K562 (cell line): ENCODE measurements around the gene EZH2. TPM values are rescaled to one million over a fixed set of nuclear protein-coding genes. Genes with fewer than 3 reads are reported as not detected.

Experiments
- ATF1 ChIP-seq, 2 experiments: fragments of 450-650 bp in 1 of 2; IDR thresholded peaks; 2 replicates each; pipeline ENCODE4 v1.6.1; 2016; ENCODE audit warnings: missing compliant biosample characterization in 1 of 2, missing genetic modification characterization in 1 of 2
- EP400 ChIP-seq: fragments of 450-650 bp; IDR thresholded peaks from 2 replicates; pipeline ENCODE4 v1.6.1; 2017; ENCODE audit warnings: antibody characterized with exemption, mild to moderate bottlenecking, moderate library complexity
- HDAC8 ChIP-seq: fragments of 450-650 bp; IDR thresholded peaks from 2 replicates; pipeline ENCODE4 v1.6.1; 2016; ENCODE audit warnings: mild to moderate bottlenecking, missing genetic modification characterization, moderate library complexity, missing compliant biosample characterization
- HNRNPLL ChIP-seq: fragments of 200-400 bp; formaldehyde crosslinking; IDR thresholded peaks from 2 replicates; pipeline ENCODE4 v1.6.1; 2017; ENCODE audit warnings: low read length, low read depth, mild to moderate bottlenecking; ENCODE audit not compliant: poor library complexity, severe bottlenecking
- IRF9 ChIP-seq: fragments of 450-650 bp; IDR thresholded peaks from 2 replicates; pipeline ENCODE4 v1.6.1; 2016; ENCODE audit warnings: missing biosample characterization, missing genetic modification characterization
- KDM2B ChIP-seq: fragments of 250-450 bp; sonication (Bioruptor Pico); IDR thresholded peaks from 2 replicates; pipeline ENCODE4 v1.8.0; 2021; ENCODE audit warnings: mild to moderate bottlenecking, moderate library complexity
- MECOM ChIP-seq: fragments of 250-450 bp; sonication (Bioruptor Pico); IDR thresholded peaks from 2 replicates; pipeline ENCODE4 v1.8.0; 2022; ENCODE audit warnings: inconsistent platforms
- MEIS2 ChIP-seq: fragments of 450-650 bp; IDR thresholded peaks from 2 replicates; pipeline ENCODE4 v1.6.1; 2014; ENCODE audit warnings: mild to moderate bottlenecking; ENCODE audit not compliant: partially characterized antibody
- NCOA1 ChIP-seq: fragments of 450-650 bp; IDR thresholded peaks from 2 replicates; pipeline ENCODE4 v1.6.1; 2016; ENCODE audit warnings: low read depth
- PCBP1 ChIP-seq: fragments of 200-400 bp; formaldehyde crosslinking; IDR thresholded peaks from 2 replicates; pipeline ENCODE4 v1.6.1; 2018; ENCODE audit warnings: mild to moderate bottlenecking, low read depth, low read length; ENCODE audit not compliant: poor library complexity, severe bottlenecking
- PHF21A ChIP-seq: fragments of 450-650 bp; IDR thresholded peaks from 2 replicates; pipeline ENCODE4 v1.6.1; 2017; ENCODE audit warnings: low read depth, borderline replicate concordance
- PTBP1 ChIP-seq: fragments of 200-400 bp; formaldehyde crosslinking; IDR thresholded peaks from 2 replicates; pipeline ENCODE4 v1.6.1; 2017; ENCODE audit warnings: low read depth, low read length
- RB1 ChIP-seq: fragments of 450-650 bp; IDR thresholded peaks from 2 replicates; pipeline ENCODE4 v1.6.1; 2017; ENCODE audit warnings: low read depth, mild to moderate bottlenecking
- RBM22 ChIP-seq: fragments of 200-400 bp; formaldehyde crosslinking; IDR thresholded peaks from 2 replicates; pipeline ENCODE4 v1.6.1; 2018; ENCODE audit warnings: low read length, low read depth; ENCODE audit not compliant: poor library complexity, severe bottlenecking
- SMAD2 ChIP-seq: fragments of 150-350 bp; IDR thresholded peaks from 2 replicates; pipeline ENCODE4 v1.6.1; 2014; ENCODE audit warnings: low read depth, mild to moderate bottlenecking, low read length
- SMARCB1 ChIP-seq: IDR thresholded peaks from 2 replicates; pipeline ENCODE4 v1.6.1; 2011; ENCODE audit warnings: improper control_type of control experiment, low read depth; ENCODE audit not compliant: insufficient read length
- TCF7 ChIP-seq: sonication (generic); IDR thresholded peaks from 2 replicates; pipeline ENCODE4 v1.6.1; 2016; ENCODE audit warnings: antibody characterized with exemption, borderline replicate concordance
- TRIM24 ChIP-seq, 2 experiments: fragments of 450-650 bp; IDR thresholded peaks; 2 replicates each; pipeline ENCODE4 v1.6.1; 2016
- TSC22D4 ChIP-seq: fragments of 450-650 bp; IDR thresholded peaks from 2 replicates; pipeline ENCODE4 v1.6.1; 2016; ENCODE audit warnings: missing genetic modification characterization, missing biosample characterization, control low read depth
- ZC3H4 ChIP-seq: sonication (generic); formaldehyde crosslinking; IDR thresholded peaks from 2 replicates; pipeline ENCODE4 v1.9.0; 2021; ENCODE audit warnings: missing genetic modification reagents, borderline replicate concordance
- ZNF184 ChIP-seq: sonication (generic); formaldehyde crosslinking; IDR thresholded peaks from 2 replicates; pipeline ENCODE4 v1.5.0; 2020; ENCODE audit warnings: missing genetic modification reagents
- ZNF277 ChIP-seq: fragments of 250-450 bp; sonication (Bioruptor Pico); IDR thresholded peaks from 2 replicates; pipeline ENCODE4 v1.8.0; 2022; ENCODE audit warnings: inconsistent platforms, mild to moderate bottlenecking, moderate library complexity, borderline replicate concordance
- ZNF561 ChIP-seq: fragments of 450-650 bp; formaldehyde crosslinking; conservative IDR thresholded peaks from 2 replicates; pipeline ENCODE4 v1.4.0; 2020; ENCODE audit warnings: mild to moderate bottlenecking, moderate library complexity
- ZNF717 ChIP-seq: fragments of 250-450 bp; sonication (Bioruptor Pico); IDR thresholded peaks from 2 replicates; pipeline ENCODE4 v1.5.0; 2021
- ZNF764 ChIP-seq: fragments of 250-450 bp; sonication (Bioruptor Pico); IDR thresholded peaks from 2 replicates; pipeline ENCODE4 v1.4.0; 2020; ENCODE audit warnings: low read depth, mild to moderate bottlenecking, moderate library complexity
- ZNF778 ChIP-seq: fragments of 450-650 bp; formaldehyde crosslinking; IDR thresholded peaks from 2 replicates; pipeline ENCODE4 v1.4.0; 2020; ENCODE audit warnings: mild to moderate bottlenecking, moderate library complexity
- polyA plus RNA-seq, 8 experiments: library from polyadenylated mRNA; depleted of rRNA in 4 of 8; stranded (reverse) in 5 of 8; unstranded in 3 of 8; fragments of >200 nt; fragmentation: Nextera tagmentation in 2 of 8; fragmentation: Illumina TruSeq in 1 of 8; extraction: Ambion mirVana in 2 of 8; extraction: Trizol in 1 of 8; gene quantifications; 2 replicates each; pipeline versions ENCODE4 v1.2.1 to v1.2.3, GENCODE V29; 2011 to 2014; ENCODE audit warnings: inconsistent platforms in 1 of 8, missing spikeins in 1 of 8
- total RNA-seq, 7 experiments: library from RNA; depleted of rRNA in 6 of 7; stranded (reverse); fragments of >200 nt in 6 of 7; fragmentation: Illumina TruSeq in 2 of 7; extraction: Trizol in 2 of 7; gene quantifications; 2 replicates each; pipeline versions ENCODE4 v1.2.1 to v1.2.3, GENCODE V29; 2011 to 2021; ENCODE audit warnings: low replicate concordance in 1 of 7
- TF ChIP-seq, protein P1 (sequence below): sonication (generic); formaldehyde crosslinking; IDR thresholded peaks from 2 replicates; pipeline ENCODE4 v1.8.0; 2022; ENCODE audit warnings: mild to moderate bottlenecking, missing genetic modification reagents
- TF ChIP-seq, protein P2 (sequence below): fragments of 250-450 bp; sonication (Bioruptor Pico); IDR thresholded peaks from 2 replicates; pipeline ENCODE4 v1.9.0; 2021; ENCODE audit warnings: mild to moderate bottlenecking

EZH2 gene
- total and polyA plus RNA-seq, 9 of the 15 experiments (the other 6 are each of a cell fraction or from before 2014, with no cell fraction given) = 48.7 to 175 (median 98.6) TPM

GRCh38 chr7:148884299-148885022, 370 bp upstream of the EZH2 start (continued):
- TF ChIP-seq SMARCB1 (no peak), PHF21A (0 out of 2 replicates have a peak, but pooled peaks have one; percentile 6), KDM2B (CRISPR knock-in tag) (0 out of 2 replicates have a peak, but pooled peaks have one; percentile 36), HDAC8 (tag) (peak; percentile 15; the same call in 1 of the 2 replicates), PTBP1 (no peak), MEIS2 (peak; percentile 73), TSC22D4 (tag) (no peak), IRF9 (no peak), TRIM24 (IDR thresholded peaks at IDR 0.05) (peak; percentile 90 to 93), RBM22 (peak; percentile 94), ZNF778 (CRISPR knock-in tag) (no peak), TCF7 (peak; percentile 79; the same call in 1 of the 2 replicates), ZNF717 (CRISPR knock-in tag) (no peak), ATF1 (CRISPR knock-in tag; IDR thresholded peaks at IDR 0.05) (no peak), ATF1 (tag; IDR thresholded peaks at IDR 0.05) (peak; percentile 77), ZNF277 (CRISPR knock-in tag) (no peak), EP400 (peak; percentile 96), MECOM (no peak), ZNF184 (CRISPR knock-in tag) (no peak), RB1 (peak; percentile 99), PCBP1 (peak; percentile 74), ZC3H4 (CRISPR knock-in tag) (peak; percentile 78), SMAD2 (no peak), ZNF764 (CRISPR knock-in tag) (no peak), HNRNPLL (peak; percentile 94), NCOA1 (no peak; the same call in 1 of the 2 replicates), ZNF561 (CRISPR knock-in tag) (no peak)
- TF ChIP-seq, protein P1, sequence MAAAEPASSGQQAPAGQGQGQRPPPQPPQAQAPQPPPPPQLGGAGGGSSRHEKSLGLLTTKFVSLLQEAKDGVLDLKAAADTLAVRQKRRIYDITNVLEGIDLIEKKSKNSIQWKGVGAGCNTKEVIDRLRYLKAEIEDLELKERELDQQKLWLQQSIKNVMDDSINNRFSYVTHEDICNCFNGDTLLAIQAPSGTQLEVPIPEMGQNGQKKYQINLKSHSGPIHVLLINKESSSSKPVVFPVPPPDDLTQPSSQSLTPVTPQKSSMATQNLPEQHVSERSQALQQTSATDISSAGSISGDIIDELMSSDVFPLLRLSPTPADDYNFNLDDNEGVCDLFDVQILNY (CRISPR knock-in tag) = peak; percentile 95; the same call in 1 of the 2 replicates
- TF ChIP-seq, protein P2, sequence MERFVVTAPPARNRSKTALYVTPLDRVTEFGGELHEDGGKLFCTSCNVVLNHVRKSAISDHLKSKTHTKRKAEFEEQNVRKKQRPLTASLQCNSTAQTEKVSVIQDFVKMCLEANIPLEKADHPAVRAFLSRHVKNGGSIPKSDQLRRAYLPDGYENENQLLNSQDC = peak; percentile 83
